GM19324 (cell line): ENCODE results near the gene LSP1.

ENCODE experiments used
- ATAC-seq: cut with Tn5 transposase; IDR thresholded peaks from one replicate; pipeline ENCODE4 v1.9.1; 2021; ENCODE audit warnings: mild to moderate bottlenecking, moderate library complexity; ENCODE audit not compliant: unreplicated experiment, low FRiP score

Gene LSP1

DNA sequence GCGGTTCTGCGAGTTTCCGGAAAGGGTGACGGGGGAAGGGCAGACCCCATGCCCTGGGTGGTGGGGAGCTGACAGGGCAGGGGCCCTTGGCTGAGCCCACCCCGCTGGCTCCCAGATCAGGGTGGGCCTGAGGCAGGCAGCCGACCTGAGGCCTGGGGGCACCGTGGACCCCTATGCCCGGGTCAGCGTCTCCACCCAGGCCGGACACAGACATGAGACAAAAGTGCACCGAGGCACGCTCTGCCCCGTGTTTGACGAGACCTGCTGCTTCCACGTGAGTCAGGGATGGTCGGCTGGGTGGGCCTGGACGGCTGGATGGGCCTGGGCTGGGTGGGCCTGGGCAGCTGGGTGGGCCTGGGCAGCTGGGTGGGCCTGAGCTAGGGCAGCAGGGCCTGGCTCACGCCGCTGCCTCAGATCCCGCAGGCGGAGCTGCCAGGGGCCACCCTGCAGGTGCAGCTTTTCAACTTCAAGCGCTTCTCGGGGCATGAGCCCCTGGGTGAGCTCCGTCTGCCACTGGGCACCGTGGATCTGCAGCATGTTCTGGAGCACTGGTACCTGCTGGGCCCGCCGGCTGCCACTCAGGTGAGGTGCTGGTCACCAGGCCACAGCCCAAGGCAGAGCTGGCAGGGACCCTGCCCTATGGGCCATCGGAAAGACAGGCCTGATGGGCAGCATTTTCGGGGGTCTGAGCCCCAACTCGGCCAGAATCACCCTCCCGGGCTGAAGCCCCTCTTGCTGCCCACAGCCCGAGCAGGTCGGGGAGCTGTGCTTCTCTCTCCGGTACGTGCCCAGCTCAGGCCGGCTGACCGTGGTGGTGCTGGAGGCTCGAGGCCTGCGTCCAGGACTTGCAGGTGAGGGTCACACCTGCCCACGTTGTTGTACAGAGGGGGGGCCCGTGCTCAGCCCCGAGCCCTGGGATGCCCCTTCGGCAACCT lies 16.6 kb upstream of the LSP1 start:
- ATAC-seq: no peak

DNA sequence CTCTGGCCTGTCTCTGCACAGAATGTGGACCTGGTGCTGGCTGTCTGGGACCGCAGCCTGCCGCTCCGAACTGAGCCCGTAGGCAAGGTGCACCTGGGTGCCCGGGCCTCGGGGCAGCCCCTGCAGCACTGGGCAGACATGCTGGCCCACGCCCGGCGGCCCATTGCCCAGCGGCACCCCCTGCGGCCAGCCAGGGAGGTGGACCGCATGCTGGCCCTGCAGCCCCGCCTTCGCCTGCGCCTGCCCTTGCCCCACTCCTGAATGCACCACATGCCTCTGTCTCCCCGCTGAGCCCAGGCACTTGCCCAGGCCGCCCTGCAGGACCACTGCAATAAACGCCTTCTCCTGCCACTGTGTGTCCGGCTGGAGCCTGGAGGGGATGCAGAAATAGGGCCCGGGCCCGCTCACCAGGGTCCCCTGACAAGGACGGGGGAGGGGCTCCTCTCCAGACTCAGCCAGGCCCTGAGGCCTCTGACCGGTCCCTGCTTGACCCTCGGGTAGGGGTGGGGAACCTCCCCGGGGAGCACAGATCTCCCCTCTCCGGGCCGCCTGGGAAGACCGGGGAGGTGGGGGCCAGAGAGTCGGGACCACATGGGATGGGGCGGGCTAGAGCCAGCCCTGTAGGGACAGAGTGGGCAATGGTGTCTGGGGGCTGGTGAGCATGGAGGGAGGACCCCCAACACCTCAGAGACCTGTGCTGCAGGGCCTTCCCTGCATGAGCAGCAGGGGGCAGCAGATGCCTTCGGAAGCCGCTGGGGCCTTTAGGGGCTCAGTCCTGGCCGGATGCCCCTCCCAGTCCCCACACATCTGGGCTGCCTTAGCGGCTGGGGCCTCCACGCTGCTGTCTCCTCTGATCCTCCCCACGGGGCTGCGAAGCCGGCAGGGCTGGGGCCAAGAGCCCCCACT lies 15.5 kb upstream of the LSP1 start:
- ATAC-seq: no peak

DNA sequence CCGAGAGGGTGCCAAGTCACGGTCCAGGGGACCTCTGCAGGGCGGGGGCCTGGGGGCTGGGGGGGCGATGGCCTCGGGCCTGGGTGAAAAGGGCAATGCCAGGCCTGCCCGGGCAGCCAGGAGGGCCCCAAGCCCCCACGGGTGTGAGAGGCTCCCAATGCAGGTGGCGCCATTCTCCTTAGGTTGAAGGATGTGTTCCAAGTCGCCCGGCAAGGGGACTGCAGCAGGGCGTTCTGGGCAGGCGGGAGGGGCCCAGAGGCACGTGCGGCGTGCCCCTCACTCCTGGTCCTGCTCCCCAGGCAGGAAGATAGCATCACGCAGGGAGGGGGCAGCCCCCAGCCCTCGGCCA lies 14.8 kb upstream of the LSP1 start:
- no peak for ATAC-seq

DNA sequence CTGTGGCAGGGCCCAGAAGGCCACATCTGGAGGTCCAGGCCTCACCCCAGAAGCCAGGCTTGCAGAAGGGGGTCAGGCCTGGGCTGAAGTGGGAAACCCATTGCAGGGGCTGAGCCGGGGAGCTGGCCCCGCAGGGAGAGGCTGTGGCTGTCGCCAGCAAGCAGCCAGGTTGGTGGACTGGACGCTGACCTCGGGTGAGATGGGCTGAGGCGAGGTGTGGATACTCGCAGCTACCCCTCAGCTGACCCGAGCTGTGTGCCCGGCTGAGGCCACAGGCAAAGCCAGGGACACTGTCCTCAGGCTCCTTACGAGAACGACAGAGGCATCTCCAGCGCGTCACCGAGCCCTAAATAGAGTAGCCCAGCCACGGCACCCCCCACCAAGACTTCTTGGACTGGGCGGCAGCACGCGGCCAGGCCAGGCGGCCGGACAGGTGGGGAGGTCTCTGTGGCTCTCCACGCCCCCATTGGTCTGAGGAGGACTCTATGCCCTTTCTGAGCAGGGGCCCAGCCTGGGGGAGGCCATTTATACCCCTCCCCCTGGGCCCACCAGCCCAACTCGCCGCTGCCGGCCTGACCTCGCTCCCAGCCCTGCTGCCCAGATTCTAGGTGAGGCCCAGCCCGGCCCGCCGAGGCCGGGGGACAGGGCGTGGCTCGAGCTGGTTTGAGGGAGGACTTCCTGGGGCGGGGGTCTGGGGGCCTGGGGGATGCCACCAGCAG lies 14.3 kb upstream of the LSP1 start, which contains the start of gene TNNI2:
Gene TNNI2 (plus strand): TSS at position 556 of the 719 bp plus-strand sequence. CDS start 716 bp downstream, outside the sequence.
- ATAC-seq: no peak

DNA sequence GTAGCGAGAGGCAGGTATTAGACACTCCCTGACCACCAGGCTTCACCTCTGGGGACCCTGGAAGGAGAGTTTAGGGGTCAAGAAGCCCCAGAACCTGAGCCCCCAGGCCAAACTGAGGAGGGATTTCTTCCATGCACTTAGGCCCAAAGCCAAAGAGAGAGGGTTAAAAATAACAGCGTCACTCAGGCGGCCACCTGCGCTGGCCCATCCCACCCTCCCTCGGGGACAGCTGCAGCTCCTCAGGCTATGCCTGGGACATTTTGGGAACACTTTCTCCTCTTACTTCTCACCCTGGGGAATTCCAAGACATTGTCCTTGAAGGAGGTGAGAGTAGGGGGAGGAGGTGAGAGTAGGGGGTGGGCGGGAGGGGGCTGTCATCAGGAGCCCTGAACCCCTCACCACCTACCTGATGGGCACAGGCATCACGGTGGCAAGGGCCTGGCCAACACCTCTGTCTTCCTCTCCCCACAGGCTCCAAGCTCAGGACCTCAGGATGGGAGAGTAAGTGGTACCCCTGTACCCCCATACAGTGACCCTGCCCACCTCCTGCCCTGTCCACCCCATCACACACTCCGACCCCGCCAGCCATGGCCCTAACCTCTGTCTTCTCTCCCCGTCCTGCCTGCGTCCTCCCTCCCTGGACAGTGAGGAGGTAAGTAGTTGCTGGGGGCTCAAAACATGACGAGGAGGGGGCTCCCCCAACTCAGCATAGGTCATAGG lies 13.5 kb upstream of the LSP1 start:
- ATAC-seq: no peak

DNA sequence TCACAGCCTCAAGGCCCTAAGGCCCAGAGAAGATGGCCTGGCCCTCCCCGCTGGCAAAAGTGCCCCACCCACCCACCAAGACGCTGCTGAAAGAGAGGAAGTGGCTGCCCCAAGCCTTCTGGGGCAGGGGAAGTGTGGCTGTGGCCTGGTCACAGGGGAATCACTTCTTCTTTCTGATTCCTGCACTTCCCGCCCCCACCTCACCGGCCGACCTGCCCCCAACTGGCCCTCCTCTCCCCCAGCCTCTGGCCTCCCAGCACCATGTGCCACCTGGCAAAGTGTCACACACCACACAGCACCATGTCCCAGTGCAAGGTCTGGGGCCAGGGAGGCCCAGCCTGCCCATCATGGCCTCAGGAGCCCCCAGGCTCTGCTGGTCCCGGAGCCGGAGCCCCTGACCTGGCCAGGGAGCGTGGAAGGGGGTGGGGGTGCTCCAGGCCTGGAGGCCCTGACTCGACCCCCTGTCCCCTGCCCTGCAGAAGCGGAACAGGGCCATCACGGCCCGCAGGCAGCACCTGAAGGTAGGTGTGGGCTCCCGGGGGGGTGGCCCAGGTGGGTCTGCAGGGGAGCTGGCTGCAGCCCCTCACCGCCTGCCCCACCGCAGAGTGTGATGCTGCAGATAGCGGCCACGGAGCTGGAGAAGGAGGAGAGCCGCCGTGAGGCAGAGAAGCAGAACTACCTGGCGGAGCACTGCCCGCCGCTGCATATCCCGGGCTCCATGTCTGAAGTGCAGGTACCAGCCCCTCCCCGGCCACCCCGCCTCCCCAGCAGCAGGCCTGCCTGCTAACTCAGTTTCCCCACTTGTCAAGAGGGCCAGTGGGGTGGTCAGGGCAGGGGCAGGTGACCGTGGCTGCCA lies 12.7 kb upstream of the LSP1 start:
- ATAC-seq: no peak

DNA sequence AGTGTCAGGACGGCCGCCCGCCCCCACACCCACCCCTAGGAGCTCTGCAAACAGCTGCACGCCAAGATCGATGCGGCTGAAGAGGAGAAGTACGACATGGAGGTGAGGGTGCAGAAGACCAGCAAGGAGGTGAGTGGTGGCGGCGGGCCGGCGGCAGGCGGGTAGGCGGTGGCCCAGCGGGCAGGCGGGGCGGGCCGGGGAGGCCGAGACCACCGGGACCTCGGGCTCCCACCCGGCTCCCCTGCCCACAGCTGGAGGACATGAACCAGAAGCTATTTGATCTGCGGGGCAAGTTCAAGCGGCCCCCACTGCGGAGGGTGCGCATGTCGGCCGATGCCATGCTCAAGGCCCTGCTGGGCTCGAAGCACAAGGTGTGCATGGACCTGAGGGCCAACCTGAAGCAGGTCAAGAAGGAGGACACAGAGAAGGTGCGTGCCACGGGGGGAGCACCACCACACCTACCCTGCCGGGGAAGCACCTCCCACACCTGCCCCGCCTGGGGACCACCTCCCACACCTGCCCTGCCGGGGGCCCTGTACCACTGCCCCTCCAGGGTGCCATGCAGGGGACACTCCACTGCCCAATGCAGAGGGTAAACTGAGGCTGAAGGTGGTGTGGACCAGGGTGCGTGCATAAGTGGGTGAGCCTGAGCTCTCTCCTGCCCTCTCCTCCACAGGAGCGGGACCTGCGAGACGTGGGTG lies 12.0 kb upstream of the LSP1 start:
- ATAC-seq: no peak

DNA sequence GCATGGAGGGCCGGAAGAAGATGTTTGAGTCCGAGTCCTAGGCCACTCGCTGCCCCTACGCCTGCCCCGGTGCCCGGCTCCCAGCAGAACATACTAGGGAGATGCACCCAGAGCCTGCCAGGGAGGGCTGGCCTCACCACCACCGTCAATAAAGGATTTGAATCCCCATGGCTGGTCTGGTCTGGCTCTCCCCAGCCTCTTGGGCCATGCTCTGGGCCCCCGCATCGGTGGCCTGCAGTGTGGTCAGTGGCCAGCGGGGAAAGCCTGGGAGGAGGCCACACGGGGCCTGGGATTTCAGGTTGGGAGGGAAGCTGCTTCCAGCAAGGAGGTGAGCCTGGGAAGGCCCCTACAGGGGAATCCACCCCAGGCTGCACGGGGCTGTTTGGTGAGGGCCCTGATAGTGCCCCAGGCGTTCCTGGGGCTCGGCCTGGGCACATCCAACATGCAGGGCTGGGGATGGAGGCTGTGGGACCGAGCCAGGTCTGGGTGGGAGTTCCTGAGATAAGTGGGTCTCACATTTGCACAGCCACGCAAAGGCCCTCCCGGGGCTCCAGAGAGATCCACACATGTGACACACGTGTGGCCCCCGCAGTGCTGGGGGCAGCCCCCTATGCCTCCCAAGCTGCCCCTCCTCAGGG lies 11.3 kb upstream of the LSP1 start:
- no peak for ATAC-seq

DNA sequence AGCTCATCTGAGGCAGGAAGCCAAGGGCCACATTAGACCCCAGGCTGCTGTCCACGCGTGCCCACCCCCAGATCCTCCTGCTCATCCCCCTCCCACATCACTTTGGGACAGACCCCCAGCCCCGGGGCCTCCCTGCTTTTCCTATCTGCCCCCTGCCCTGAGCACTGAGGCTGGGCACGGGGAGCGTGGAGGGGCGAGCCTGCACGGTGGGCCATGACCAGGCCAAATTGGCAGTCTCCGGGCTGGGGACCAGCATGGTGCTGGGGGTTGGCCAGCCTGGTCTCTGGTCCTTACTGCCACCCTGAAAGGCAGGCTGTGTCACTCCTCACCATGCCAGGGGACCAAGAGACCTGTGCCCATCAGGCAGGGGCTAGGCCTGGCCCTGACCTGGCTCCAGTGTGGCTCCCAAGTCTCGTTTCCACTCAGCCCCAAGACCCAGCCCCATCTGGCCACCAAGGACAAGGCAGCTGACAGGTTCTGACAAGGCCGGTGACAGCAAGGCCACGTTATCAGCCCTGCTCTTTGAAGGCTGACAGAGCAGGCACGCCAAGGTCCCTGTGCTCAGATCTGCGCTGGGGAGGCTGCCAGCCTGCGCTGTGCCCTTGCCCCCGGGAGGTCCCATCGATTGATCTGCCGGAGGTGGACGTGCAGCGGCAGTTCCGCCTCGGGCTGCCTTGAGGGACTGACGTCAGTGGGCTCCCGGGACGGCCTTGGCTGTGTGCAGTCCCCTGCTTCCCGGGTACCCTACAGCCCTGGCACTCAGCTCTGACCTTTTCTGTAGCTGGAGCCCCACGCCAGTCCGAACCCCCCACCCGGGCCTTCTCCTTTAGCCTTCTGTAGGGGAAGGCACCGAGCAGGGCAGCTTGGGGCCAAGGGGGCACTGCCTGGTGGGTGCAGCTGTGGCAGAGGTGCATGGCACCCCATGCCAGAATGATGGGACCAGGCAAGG lies 10.5 kb upstream of the LSP1 start:
- no peak for ATAC-seq

DNA sequence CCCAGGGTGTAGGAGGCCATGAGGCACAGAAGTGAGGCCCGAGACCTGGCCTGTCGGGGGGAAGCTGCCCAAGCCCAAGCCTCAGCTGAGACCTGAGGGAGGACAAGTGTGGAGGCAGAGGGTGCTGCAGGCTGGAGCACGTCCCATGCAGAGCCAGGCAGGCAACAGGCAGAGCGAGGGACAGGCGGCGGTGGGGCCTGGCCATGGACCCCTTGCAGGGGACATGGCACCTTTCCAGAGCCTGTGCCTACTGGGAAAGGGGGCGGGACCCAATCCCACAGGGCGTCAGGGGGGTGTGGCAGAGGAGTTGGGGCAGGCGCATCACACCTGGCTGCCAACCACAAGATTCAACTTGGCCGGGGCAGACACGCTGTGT lies 9.8 kb upstream of the LSP1 start:
- ATAC-seq: no peak

DNA sequence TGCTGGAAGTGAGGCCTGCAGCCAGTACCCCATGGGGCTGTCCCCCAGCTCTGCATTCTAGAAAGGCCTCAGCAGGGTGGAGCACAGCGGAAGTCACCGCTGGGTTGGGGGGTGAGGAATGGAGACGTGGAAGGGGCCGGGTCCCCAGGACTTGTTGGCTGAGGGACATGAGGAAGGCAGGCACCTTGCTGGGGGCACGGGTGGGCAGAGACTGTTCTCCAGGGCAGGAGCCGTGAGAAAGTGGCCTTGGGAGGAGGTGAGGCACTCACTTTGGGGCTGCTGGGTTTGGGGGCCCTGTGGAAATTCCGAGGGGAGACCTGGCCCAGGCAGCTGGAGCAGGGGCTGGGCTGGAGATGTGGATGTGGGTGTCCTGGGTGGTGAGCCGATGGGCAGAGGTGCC lies 9.1 kb upstream of the LSP1 start:
- no peak for ATAC-seq

DNA sequence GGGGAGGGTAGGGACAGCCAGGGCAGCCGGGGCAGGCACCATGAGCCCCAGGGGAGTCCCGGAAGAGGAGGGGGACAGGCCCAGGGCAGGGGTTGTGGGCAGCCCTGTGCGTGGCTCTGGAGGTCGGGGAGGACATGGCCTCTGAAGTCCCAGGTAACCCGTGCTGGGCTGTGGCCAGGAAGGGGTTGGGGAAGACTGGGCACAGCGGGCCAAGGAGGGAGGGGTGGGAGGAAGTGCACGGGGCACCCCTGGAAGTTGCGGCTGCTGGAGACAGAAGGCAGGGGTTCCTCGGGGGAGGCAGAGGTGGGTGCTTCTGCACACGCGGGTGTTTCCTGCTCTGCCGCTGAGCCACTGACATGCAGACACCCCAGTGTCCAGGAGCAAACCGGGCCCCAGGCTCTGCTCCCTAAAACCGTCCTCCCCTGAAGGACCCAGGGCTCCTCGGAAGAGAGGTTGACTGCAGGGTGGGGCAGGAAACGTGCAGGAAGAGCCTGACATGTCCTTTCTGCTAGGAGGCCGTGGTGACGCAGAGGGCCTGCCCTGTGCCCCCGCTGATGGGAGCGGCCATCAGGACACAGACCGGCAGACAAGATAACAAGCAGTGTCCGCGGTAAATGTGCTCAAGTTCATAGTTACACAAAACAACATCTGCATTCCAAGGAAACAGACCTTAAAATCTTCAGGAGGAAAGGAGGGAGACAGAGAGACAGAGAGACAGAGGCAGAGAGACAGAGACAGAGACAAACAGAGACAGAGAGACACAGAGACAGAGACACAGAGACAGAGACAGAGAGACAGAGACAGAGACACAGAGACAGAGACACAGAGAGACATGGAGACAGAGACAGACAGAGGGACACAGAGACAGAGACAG lies 8.4 kb upstream of the LSP1 start:
- no peak for ATAC-seq

DNA sequence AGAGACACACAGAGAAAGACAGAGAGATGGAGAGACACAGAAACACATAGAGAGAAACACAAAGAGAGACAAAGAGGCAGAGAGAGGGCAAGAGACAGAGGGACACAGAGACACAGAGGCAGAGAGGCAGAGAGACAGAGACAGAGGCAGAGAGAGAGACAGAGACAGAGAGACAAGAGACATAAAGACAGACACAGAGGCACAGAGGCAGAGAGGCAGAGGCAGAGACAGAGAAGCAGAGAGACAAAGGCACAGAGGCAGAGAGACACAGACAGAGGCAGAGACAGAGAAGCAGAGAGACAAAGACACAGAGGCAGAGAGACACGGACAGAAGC lies 7.8 kb upstream of the LSP1 start:
- no peak for ATAC-seq

DNA sequence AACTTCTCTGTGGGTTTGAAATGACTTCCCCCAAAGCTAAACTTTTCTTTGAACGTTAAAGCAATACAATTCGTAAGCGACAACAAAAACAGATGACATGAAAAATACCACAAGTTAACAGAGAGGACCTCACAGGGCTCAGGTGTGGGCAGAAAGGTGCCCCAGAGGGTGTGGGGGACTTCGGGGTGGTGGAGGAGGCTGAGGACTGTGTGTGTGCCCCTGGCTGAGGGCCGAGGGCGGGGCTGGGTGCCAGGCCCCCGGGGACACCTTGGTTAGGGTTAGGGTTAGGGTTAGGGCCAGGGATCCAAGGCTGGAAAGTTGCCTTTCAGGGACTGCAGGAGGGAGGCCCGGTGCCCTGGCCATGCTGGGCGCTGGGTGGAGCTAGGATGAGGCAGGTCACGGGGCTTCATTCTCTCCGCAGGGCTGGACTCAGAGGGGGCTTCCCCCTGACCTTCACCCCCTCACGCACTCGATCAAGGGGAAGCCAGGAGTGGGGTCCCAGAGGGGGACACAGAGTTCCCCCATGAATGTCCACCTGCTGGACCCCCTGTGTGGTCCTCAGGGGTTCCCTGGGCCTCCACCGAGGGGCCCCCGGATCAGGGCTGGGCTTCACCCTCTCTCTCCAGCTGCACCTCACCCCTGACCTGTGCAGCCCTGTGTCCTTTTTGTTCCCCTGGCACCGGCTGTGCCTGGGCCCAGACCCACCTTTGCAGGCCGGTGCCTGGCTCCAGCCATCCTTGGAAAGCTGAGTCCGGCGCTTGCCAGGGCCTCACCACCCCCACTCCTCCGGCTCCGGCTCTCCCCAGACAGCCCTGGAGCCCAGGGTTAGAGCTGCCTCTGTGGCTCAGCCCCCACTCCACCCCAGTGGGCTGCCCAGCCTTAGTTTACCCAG lies 7.1 kb upstream of the LSP1 start:
- ATAC-seq: no peak

DNA sequence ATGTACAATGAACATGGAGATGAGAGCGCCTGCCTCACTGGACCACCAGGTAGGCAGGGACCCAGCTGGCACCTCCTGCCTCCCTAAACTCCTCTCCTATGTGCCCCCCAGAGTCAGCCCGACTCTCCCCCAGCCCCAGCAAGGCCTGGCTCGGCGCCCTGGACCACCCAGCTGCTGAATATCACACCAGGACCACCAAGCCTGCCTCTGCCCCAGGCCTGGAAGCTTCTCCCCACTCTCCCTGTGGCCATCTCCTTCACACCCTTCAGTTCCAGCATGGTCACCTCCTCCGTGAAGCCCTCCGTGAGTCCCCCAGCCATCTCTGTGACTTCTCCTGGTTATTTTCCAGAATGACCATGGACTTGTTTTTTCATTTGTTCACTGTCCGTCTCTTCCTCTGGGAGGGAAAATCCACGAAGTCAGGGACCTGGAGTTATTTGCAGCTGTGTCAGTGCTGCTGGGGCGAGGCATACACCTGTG lies 6.4 kb upstream of the LSP1 start:
- no peak for ATAC-seq
